Neural crest cell (in vitro differentiated cells): ENCODE results near the gene PPP1R13B. TPM values are rescaled to one million over a fixed set of nuclear protein-coding genes. Genes with fewer than 3 reads are reported as not detected.

Experiments
- DNase-seq: peaks from one replicate; pipeline ENCODE4 v3.0.0; 2021; ENCODE audit warnings: low read depth, mixed read lengths, low spot score
- H3K27ac Mint-ChIP-seq: one replicate; pipeline ENCODE4 v1.8.0; 2021; ENCODE audit warnings: mild to moderate bottlenecking, mixed read lengths; ENCODE audit not compliant: unreplicated experiment
- H3K27me3 Mint-ChIP-seq: 2 replicates; pipeline ENCODE4 v1.8.0; 2021; ENCODE audit warnings: low read depth, mild to moderate bottlenecking, mixed read lengths
- H3K36me3 Mint-ChIP-seq: 2 replicates; pipeline ENCODE4 v1.8.0; 2021; ENCODE audit warnings: low read depth, mild to moderate bottlenecking, mixed read lengths
- H3K4me1 Mint-ChIP-seq: 2 replicates; pipeline ENCODE4 v1.8.0; 2021; ENCODE audit warnings: mixed read lengths
- H3K4me3 Mint-ChIP-seq: one replicate; pipeline ENCODE4 v1.8.0; 2021; ENCODE audit warnings: mild to moderate bottlenecking, mixed read lengths
- H3K9me3 Mint-ChIP-seq: 2 replicates; pipeline ENCODE4 v1.8.0; 2021; ENCODE audit warnings: mixed read lengths
- total RNA-seq: library from RNA; stranded (reverse); gene quantifications from 2 replicates; pipeline ENCODE4 v1.2.1, GENCODE V29; 2021
- TF ChIP-seq, protein P1 (sequence below): fragments of 200-600 bp; sonication (generic); conservative IDR thresholded peaks from 2 replicates; pipeline ENCODE4 v1.5.0; 2021; ENCODE audit warnings: antibody characterized with exemption, mild to moderate bottlenecking

Gene PPP1R13B
- total RNA-seq, 1 donor from 2014 or later = 6.8 TPM

DNA sequence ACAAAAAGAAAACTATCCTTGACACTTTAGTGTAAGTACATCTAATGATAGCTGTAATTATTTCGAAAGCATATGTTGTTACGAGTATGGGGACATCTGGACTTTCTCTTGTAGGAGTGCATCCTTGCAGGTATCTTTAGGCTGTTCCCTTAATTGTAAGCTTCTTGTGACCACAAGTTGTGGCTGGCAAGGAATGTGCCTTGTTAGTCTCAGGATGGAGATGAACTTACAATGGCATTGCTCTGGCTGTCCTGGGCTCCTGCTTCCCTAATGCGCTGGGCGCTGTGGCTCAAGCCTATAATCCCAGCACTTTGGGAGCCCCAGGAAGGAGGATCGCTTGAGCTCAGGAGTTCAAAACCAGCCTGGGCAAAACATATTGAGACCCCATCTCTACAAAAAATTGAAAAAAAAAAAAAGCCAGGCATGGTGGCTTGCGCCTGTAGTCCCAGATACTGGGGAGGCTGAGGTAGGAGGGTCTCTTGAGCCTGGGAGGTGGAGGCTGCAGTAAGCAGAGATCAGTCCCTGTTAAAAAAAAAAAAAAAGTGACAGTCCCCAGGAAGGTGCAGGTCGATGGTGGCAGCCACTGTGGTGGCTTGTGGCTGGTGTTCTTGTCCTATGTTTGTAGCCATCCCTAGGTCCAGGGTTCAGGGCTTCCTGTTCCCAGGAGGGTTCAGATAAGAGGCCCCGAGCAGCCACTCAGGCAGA, 23.7 kb upstream of the PPP1R13B start:
- Mint-ChIP-seq H3K27me3 (no peaks in the 10 kb centered on the region), H3K36me3 (no peaks in the 10 kb centered on the region), H3K27ac (no peak overlapping the region), H3K4me3 (no peak overlapping the region), H3K4me1 (peaks cover 3% of the 10 kb centered on the region), H3K9me3 (no peaks in the 10 kb centered on the region)
- DNase-seq = no peak
- TF ChIP-seq, protein P1, sequence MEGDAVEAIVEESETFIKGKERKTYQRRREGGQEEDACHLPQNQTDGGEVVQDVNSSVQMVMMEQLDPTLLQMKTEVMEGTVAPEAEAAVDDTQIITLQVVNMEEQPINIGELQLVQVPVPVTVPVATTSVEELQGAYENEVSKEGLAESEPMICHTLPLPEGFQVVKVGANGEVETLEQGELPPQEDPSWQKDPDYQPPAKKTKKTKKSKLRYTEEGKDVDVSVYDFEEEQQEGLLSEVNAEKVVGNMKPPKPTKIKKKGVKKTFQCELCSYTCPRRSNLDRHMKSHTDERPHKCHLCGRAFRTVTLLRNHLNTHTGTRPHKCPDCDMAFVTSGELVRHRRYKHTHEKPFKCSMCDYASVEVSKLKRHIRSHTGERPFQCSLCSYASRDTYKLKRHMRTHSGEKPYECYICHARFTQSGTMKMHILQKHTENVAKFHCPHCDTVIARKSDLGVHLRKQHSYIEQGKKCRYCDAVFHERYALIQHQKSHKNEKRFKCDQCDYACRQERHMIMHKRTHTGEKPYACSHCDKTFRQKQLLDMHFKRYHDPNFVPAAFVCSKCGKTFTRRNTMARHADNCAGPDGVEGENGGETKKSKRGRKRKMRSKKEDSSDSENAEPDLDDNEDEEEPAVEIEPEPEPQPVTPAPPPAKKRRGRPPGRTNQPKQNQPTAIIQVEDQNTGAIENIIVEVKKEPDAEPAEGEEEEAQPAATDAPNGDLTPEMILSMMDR = no peak

DNA sequence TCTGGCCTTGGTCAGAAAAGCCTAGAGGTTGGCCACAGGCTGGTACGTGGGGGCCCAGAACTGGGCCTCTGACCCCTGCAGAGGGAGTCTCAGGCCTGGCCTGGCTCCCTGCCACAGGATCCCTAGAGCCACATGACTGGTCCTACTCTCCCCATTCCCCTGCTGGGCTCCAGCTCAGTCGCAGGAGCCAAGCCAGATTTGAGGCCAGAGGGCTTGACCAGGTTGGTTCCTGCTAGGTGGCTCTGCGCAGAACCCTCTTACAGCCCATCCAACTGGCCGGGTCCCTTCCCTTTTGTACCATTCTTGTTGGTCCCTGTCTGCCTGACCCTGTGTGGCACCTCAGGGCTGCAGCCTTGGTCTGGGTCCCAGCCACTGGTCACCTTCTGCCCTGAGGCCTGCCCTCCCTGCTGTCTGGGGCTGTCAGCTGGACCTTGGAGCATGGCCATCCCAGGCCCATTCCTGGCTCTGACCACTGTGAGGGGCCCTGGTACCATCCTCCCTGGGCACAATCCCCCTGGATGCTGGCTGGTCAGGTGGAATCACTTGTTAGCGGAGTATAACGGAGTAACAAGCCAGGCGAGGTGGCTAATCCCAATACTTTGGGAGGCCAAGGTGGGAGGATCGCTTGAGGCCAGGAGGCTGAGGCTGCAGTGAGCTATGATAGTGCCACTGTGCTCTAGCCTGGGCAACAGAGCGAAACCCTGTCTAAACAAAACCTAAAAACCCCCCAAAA, 22.9 kb upstream of the PPP1R13B start:
- no peaks in the 10 kb centered on the region for H3K36me3 Mint-ChIP-seq
- H3K4me3 Mint-ChIP-seq = no peak overlapping the region
- no peaks in the 10 kb centered on the region for H3K9me3 Mint-ChIP-seq
- H3K27me3 Mint-ChIP-seq = no peaks in the 10 kb centered on the region
- H3K4me1 Mint-ChIP-seq = peaks cover 3% of the 10 kb centered on the region
- TF ChIP-seq, protein P1 = no peak
- DNase-seq = no peak
- no peak overlapping the region for H3K27ac Mint-ChIP-seq

DNA sequence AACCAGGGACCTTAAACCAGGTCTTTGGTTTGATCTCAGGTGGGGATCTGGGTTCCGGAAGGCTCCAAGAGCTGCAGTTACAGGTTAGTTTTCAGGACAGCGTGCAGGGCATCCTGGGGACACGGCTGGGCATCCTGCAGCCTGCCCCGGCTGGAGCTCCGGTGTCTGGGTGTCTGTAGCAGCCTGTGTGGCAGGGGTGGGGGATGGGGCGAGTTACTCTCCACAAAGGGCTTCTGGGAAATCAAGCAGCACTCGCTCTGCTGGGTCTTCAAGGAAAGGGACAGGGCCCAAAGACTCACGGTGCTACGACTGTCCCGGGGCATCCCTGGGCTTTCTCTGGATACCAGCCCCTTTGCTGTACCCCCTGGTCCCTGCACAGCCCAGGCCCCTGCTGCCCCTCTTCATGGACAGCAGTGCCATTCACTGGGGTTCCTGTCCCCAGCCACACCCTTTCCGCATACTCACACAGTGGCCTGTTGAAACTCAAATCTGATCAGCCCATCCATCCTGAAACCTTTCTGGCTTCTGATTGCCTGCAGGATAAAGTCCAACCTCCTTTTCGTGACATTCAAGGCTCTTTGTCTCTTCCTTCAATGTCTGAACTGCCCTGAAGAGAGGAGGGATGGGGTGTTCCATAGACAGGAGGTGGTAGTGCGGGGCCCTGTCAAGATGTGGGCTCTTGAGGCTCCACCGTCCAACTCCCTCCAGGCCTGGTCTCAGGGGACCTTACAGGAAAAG, 22.2 kb upstream of the PPP1R13B start:
- DNase-seq = no peak
- H3K36me3 Mint-ChIP-seq = no peaks in the 10 kb centered on the region
- TF ChIP-seq, protein P1 = no peak
- H3K27ac Mint-ChIP-seq = no peak overlapping the region
- H3K4me1 Mint-ChIP-seq = peaks cover 3% of the 10 kb centered on the region
- no peak overlapping the region for H3K4me3 Mint-ChIP-seq
- no peaks in the 10 kb centered on the region for H3K9me3 Mint-ChIP-seq
- H3K27me3 Mint-ChIP-seq = no peaks in the 10 kb centered on the region

DNA sequence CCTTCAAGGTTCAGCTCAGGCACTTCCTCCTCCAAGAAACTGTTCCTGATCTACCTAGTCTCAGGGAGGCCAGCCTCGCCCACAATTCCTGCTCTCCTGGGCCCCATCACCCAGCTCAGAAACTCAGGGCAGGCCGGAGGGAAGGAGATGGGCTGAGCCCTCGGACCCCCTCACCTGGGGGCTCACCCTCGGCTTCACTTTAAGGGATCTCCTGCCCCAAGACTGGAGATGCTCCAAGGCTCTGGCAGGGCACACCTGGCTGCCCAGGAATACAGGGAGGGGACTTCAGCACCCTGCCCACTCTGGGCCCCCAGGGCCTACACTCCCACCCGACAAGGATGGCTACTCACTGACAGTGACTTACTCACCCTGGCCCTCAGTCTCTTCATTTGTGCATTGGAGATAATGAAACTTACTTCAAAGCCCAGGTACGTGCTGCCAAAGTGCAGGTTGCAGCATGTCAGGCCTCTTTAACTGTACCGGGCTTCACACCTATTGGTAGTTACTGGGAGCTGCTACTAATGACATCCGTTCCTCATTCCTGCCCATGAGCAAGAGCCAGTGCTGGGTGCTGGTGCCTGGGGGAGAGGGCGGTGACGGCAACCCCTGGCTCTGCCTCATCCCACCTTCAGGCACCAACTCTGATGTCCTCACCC, 21.0 kb upstream of the PPP1R13B start:
- no peak for DNase-seq
- no peaks in the 10 kb centered on the region for H3K9me3 Mint-ChIP-seq
- peaks cover 3% of the 10 kb centered on the region for H3K4me1 Mint-ChIP-seq
- no peak overlapping the region for H3K27ac Mint-ChIP-seq
- H3K27me3 Mint-ChIP-seq = no peaks in the 10 kb centered on the region
- no peak overlapping the region for H3K4me3 Mint-ChIP-seq
- TF ChIP-seq, protein P1 = no peak
- no peaks in the 10 kb centered on the region for H3K36me3 Mint-ChIP-seq

DNA sequence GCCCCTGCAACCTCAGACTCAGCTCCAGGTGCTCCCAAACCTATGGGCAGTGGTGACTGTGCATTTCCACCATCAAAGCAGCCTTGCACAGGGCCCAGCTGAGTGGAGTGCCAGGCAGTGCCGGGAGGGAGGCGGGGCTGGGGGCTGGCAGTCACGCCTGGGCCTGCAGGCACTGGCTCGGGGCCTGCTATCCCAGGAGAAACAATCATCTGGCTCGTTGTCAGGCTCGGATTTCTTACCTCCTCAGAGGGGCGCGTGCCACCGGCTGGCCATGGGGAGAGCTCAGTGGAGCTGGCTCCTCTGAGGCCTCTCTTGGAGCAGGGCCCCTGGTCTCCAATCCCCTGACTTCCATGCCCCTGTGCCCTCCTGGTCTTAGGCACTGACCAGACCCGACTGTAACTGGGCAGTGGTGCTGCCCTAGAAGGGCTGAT, 20.2 kb upstream of the PPP1R13B start:
- H3K4me3 Mint-ChIP-seq = no peak overlapping the region
- no peak for DNase-seq
- H3K4me1 Mint-ChIP-seq = peaks cover 3% of the 10 kb centered on the region
- no peaks in the 10 kb centered on the region for H3K9me3 Mint-ChIP-seq
- TF ChIP-seq, protein P1 = no peak
- H3K27me3 Mint-ChIP-seq = no peaks in the 10 kb centered on the region
- no peak overlapping the region for H3K27ac Mint-ChIP-seq
- H3K36me3 Mint-ChIP-seq = no peaks in the 10 kb centered on the region
